Uterus (tissue), 2 donors: ENCODE data around the gene ARAP2.

ENCODE experiments used
- CTCF ChIP-seq, 4 experiments: fragments of 200-600 bp in 2 of 4; fragments of 450-650 bp in 2 of 4; sonication (generic) in 2 of 4; IDR thresholded peaks; one replicate each; pipeline ENCODE4 v1.5.1; 2016 to 2019; ENCODE audit warnings: antibody characterized with exemption in 4 of 4, mild to moderate bottlenecking in 2 of 4, moderate library complexity in 1 of 4
- POLR2A ChIP-seq, 2 donors: fragments of 450-650 bp; IDR thresholded peaks; one replicate each; pipeline ENCODE4 v1.6.1; 2016; ENCODE audit warnings: antibody characterized with exemption in 2 of 2, mild to moderate bottlenecking in 1 of 2, moderate library complexity in 1 of 2

GRCh38 chr4:36142504-36142903 lies 101.8 kb downstream of the ARAP2 start:
- TF ChIP-seq POLR2A (IDR thresholded peaks at IDR 0.05) (no peak), CTCF (IDR thresholded peaks at IDR 0.05) (no peak)
